IPS-15b (cell line): ENCODE measurements around the gene MEA1.

Source experiments
- H3K27me3 ChIP-seq: one replicate; pipeline ENCODE4 v1.6.1; 2013; ENCODE audit warnings: low read length; ENCODE audit not compliant: control insufficient read depth, insufficient read depth
- H3K36me3 ChIP-seq: one replicate; pipeline ENCODE4 v1.6.1; 2013; ENCODE audit warnings: low read length; ENCODE audit not compliant: control insufficient read depth, insufficient read depth
- H3K4me1 ChIP-seq: one replicate; pipeline ENCODE4 v1.6.1; 2013; ENCODE audit warnings: mild to moderate bottlenecking, low read length; ENCODE audit not compliant: control insufficient read depth, insufficient read depth
- H3K4me3 ChIP-seq: one replicate; pipeline ENCODE4 v1.5.1; 2013; ENCODE audit warnings: low read depth, low read length
- H3K9ac ChIP-seq: one replicate; pipeline ENCODE4 v1.6.1; 2013; ENCODE audit warnings: low read depth, mild to moderate bottlenecking, low read length
- H3K9me3 ChIP-seq: one replicate; pipeline ENCODE4 v1.6.1; 2013; ENCODE audit warnings: mild to moderate bottlenecking, low read length; ENCODE audit not compliant: control insufficient read depth, insufficient read depth

MEA1 gene

DNA sequence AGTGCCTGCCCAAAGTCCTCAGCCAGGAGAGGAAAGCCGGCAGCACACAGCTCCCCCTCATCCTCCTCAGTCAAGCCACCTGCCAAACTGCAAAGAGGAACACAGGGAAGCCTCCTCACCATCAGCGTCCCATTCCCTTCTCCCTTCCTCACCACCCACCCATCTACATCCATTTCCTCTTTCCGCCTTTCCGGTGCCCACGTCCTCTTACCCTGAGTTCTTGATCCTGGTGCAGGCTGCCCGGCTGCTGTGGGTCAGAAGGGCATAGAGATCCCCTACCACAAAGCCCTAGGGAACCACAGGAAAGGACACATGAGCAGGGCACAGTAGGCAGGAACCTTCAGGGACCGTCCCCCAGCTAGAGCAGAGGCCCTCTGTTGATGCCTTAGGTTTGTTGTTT lies 47.2 kb downstream of the MEA1 start:
- peaks cover 3% of the 10 kb centered on the region for H3K4me1 ChIP-seq
- no peaks in the 10 kb centered on the region for H3K9me3 ChIP-seq
- H3K36me3 ChIP-seq, result peaks cover 6% of the 10 kb centered on the region
- H3K27me3 ChIP-seq, result peaks cover 4% of the 10 kb centered on the region
- H3K4me3 ChIP-seq, result no peak overlapping the region
- no peak overlapping the region for H3K9ac ChIP-seq

DNA sequence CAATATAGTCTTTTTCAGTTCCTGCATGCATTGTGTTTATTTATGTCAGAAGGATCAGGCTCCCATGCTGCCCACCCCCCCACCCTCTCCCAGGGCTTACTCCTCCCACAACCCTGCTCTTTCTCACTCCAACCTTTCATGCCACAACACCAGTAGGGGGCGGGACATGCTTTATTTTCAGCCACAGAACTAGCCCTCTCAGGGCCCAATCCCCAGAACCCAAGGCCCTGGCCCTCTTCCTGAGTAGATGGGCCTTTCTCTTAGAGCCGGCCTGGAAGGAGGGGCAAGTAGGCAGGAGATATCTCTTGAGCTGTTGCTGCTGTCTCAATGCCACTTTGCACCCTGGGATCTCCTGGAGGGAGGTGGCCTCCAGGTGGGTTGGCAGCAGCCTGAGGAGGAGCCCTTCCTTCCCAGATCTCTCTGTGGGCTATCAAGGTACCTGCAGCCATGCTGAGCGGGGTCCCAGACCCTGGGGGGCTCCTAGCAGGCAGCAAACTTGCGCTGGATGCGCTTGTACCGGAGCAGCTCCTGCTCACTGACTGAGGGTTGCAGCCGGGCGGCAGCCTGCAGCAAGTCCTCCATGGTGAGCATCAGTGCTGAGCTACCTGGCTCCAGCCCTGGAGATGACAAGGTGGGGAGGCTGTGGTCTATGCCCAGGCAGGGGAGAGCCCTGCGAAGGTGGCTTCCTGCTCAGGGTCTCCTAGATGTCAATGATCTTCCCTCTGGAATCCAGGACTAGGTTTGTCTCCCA lies 49.7 kb downstream of the MEA1 start:
- Histone ChIP-seq H3K4me1 (no peaks in the 10 kb centered on the region), H3K36me3 (peaks cover 9% of the 10 kb centered on the region), H3K9ac (no peak overlapping the region), H3K9me3 (no peaks in the 10 kb centered on the region), H3K4me3 (no peak overlapping the region), H3K27me3 (peaks cover 17% of the 10 kb centered on the region)

DNA sequence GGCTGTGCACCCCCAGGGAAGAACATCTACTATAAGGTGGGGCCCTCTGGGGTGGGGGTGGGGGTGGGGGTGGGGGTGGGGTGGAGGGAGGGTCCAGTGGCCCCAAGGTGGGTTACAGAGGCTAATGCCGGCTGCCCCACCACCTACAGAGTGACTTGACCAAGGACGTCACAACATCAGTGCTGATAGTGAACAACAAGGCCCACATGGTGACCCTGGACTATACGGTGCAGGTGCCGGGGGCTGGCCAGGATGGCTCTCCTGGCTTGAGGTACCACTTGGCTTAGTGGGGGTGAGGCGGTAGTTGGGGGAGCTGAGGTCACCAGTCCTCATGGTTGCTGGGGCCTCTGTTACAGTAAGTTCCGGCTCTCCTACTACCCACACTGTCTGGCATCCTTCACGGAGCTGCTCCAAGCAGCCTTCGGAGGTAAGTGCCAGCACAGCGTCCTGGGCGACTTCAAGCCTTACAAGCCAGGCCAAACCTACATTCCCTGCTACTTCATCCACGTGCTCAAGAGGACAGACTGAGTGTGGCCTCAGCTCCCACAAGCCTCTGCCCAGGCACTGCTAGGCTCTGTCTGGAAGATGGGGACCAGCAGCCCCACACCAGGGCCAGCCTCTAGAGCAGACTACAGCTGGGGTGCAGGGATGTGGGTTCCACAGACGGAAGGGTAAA lies 50.4 kb downstream of the MEA1 start:
- Histone ChIP-seq H3K4me1 (no peaks in the 10 kb centered on the region), H3K4me3 (no peak overlapping the region), H3K36me3 (peaks cover 6% of the 10 kb centered on the region), H3K27me3 (peaks cover 17% of the 10 kb centered on the region), H3K9ac (no peak overlapping the region), H3K9me3 (no peaks in the 10 kb centered on the region)

DNA sequence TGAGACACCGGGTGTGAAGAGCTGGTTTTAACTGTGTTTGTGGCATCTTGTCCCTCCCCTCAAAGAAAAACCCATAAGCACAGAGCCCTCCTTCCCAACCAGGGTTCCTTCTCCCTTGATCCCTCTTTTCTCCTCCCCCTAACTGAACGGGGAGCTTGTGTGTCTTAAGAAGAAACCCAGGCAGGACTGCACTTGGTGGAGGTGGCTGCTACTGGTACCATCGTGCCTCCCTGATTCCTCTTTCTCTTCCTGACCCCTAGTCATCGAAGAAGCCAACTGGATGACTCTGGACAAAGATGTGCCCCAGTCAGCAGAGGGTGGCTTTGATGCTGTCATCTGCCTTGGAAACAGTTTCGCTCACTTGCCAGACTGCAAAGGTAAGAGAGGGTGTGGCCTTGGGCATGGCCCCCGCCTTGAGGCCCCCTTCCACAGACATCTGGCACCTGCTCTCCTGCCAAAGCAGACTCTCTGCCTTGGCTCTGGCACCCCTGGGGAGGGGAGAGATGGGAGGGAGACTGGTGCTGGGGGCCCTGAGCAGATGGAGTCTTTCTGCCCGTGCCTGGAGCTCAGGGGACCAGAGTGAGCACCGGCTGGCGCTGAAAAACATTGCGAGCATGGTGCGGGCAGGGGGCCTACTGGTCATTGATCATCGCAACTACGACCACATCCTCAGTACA lies 51.1 kb downstream of the MEA1 start:
- peaks cover 6% of the 10 kb centered on the region for H3K36me3 ChIP-seq
- no peak overlapping the region for H3K9ac ChIP-seq
- H3K4me1 ChIP-seq, result no peaks in the 10 kb centered on the region
- H3K4me3 ChIP-seq, result no peak overlapping the region
- H3K27me3 ChIP-seq, result peaks cover 17% of the 10 kb centered on the region
- H3K9me3 ChIP-seq, result no peaks in the 10 kb centered on the region

DNA sequence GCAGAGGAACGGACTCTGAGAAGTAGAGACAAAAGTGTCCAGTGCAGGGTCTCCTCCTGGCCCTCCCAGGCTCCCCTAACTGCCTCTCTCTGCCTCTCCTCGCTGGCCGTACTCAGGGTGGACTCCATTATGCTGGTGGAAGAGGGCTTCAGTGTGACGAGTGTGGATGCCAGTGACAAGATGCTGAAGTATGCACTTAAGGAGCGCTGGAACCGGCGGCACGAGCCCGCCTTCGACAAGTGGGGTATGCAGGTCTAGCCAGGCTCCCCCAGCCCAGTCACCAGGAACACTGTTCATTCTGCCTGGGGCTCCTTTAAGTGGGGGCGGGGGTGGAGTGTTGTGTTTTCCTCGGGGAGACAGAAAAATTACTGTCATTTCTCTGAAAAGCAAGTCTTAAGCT lies 51.6 kb downstream of the MEA1 start:
- peaks cover 2% of the 10 kb centered on the region for H3K4me1 ChIP-seq
- H3K27me3 ChIP-seq, result peaks cover 17% of the 10 kb centered on the region
- no peaks in the 10 kb centered on the region for H3K9me3 ChIP-seq
- H3K36me3 ChIP-seq, result peaks cover 6% of the 10 kb centered on the region
- H3K4me3 ChIP-seq, result no peak overlapping the region
- no peak overlapping the region for H3K9ac ChIP-seq
